ENCODE data around the gene SYCE1.
"Not testable (repeated sequence)": the region's sequence is repeated elsewhere in the genome, so short reads cannot be mapped to it uniquely, and the experiment has no call there.

Gene SYCE1, protein sequence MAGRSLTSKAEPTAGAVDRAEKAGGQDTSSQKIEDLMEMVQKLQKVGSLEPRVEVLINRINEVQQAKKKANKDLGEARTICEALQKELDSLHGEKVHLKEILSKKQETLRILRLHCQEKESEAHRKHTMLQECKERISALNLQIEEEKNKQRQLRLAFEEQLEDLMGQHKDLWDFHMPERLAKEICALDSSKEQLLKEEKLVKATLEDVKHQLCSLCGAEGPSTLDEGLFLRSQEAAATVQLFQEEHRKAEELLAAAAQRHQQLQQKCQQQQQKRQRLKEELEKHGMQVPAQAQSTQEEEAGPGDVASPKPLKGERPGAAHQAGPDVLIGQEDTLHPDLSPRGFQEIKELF

DNA sequence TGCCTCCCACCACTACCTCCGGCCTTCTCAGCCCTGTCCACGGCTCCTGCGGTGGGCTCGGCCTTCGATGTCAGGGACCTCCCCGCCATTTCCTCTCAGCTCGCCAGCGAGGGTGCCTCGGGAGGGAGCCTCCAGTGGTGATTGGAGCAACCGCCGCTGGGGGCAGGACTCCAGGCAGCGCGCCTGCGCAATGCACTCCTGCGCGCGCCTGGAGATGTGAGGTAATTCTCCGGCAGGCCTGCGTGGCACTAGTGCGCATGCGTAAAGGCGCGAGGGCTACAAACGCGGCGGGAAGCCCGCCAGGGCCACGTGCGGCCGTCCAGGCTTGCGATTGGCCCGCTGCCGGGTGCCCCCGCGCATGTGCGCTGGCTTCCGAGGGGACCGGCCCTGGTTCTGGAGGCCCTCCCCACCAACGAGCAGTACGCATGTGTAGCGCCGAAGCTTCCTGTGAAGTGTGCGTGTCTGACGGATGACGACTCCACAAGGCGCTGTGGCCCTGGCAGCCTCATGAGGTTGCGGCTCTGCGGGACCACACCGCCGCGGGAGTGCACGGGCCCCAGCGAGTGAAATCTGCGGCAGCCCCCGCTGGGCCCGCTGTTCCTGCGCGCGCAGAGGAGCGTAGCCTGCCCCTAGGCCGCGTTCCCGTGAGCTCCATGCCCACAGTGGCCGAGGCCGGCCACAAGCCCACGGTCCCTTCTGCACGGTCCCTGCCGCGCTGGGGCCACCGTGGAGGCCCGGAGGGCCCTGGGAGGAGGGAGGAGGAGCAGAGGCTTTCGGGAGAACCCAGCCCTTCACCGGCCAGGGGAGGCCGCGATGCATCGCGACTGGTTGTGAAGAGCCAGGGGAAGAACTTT lies at the start of gene SYCE1:
Gene SYCE1, minus strand, starts transcription at position 143 of the 854 bp plus-strand sequence. Its CDS starts 54 bp downstream, at position 89.
- peak; percentile 43 for DNase-seq

DNA sequence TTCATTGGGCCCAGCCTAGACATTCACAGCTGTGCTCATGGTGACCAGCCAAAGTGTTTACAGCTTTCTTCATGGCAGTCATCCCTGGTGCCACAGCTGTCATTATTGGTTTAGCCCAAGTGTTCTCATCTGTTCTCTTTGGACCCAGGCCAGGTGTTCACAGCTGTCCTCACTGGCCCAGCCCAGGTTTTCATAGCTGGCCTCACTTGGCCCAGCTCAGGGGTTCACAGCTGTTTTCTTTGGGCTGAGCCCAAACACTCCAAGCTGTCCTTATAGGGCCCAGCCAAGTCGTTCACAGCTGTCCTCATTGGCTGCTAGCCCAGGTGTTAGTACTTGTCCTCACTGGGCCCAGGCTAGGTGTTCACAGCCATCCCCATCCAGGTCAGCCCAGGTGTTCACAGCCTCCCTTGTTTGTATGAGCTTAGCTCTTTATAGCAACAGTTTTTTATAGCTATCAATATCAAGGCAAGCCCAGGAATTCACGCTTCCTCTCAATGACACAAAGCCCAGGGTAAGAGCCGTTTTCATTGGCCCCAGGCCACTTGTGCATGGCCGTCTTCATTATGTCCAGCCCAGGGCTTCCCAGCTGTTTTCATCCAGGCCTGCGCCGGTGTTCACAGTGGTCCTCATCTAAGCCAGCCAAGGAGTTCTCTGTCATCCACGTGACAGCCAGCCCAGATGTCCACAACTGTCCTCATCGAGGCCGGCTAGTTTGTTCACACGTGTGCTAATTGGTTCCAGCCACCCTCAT lies 49.6 kb upstream of the SYCE1 start:
- no peak for DNase-seq

DNA sequence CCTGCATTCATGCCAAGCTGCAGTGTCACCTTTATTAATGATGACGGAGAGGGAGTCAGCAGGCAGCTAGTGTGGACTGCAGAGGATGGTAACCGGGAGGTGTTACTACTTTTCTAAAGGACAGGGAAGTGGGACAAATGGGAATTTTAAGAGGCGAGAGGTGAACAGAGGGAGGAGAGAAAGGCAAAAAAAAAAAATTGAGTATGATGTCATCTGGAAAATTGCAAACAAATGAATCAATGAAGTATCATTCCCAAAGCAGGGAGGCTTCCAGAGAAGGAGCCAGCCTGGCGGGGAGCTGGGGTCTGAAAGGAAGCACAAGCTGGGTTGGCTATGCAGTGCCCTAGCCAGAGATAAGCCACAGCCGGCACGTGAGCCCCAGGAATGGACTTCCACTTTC lies 48.3 kb upstream of the SYCE1 start:
- no peak for DNase-seq

DNA sequence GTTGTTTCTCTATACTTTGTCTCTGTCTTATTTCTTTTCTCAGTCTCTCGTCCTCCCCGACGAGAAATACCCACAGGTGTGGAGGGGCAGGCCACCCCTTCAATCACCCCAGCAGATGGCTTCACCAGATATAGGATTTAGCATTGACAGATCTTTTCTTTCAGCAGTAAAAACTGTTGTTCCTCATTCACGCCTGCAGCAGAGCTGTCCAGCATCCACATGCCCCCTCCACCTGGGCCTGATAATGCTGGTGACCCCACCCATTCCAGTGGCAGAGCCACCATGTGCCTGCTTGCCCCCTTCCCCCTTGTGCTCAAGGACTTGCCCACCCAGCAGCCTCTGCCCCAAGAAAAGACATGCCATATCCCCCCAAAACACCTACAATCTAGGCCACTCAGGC lies 45.7 kb upstream of the SYCE1 start:
- no peak for DNase-seq

DNA sequence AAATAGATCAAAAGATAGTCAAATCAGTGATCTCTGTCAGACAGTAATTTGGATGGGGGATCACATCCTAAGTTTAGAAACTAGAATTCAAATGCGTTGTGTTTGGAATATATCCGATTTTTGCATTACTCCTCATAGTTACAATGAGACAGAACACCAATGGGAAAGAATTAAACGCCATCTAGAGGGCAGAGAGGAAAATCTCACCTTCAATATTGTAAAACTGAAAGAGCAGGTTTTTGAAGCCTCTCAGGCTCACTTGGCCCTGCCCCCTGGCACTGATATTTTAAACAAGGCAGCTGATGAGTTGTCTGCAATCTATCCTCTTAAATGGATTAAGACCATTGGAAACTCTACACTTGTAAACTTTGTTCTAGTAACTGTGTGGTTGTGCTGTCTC lies 43.5 kb upstream of the SYCE1 start:
- no peak for DNase-seq

DNA sequence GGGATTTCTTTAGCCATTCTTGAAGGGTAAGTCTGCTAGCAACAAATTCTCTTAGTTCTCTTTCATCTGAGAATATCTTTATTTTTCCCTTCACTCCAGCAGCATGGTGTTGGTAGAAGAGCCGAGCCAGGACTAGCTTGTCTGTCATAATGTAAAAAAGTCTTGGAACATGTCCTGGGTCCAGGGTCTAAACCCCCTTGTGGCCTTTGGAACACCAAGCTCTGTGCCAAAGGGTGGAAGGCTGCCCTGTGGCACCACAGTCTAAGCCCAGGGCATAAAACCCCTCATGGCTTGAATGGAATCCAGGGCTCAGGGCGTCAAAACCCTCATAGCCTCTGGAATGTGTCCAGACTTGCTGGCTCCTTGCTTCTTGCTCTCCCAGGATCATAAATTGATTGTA lies 38.1 kb upstream of the SYCE1 start:
- not testable (repeated sequence) for DNase-seq

DNA sequence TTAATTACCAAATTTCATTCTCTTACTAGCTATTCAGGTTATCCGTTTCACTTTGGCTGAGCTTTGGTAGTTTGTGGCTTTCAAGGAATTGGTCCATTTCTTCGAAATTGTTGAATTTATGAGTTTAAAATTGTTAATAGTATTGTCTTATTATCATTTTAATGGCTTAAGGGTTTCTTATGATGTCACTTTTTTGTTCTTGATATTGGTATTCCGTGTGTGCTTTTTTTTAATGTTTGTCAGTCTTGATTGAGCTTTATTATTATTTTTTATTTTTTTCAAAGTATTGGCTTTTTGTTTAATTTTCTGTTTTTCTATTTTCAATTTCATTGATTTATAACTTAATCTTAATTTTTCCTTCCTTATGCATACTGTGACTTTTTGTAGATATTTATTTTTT lies 35.3 kb upstream of the SYCE1 start:
- DNase-seq = no peak

DNA sequence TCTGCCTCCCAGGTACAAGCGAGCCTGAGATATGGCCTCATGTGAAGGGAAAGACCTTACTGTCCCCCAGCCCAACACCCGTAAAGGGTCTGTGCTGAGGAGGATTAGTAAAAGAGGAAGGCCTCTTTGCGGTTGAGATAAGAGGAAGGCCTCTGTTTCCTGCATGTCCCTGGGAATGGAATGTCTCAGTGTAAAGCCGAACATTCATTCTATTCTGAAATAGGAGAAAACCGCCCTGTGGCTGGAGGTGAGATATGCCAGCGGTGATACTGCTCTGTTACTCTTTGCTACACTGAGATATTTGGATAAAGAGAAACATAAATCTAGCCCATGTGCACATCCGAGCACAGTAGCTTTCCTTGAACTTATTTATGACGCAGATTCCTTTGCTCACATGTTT lies 34.5 kb upstream of the SYCE1 start:
- DNase-seq = not testable (repeated sequence)

DNA sequence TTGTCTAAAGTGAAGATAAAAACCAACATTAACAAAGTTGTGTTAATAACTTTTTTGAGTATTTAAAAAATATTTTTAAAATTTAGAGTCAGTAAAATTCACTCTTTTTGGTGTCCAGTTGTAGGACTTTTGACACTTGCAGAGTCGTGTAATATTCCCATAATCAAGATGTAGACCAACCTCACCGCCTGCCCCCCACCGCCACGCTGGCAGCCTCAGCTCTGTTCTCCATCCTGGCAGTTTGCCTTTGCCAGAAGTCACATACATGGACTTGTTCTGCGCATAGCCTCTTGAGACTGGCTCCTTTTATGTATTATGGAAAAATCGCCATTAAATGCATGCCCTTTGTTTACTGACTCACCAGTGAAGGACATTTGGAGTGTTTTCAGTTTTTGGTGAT lies 27.3 kb upstream of the SYCE1 start:
- no peak for DNase-seq

DNA sequence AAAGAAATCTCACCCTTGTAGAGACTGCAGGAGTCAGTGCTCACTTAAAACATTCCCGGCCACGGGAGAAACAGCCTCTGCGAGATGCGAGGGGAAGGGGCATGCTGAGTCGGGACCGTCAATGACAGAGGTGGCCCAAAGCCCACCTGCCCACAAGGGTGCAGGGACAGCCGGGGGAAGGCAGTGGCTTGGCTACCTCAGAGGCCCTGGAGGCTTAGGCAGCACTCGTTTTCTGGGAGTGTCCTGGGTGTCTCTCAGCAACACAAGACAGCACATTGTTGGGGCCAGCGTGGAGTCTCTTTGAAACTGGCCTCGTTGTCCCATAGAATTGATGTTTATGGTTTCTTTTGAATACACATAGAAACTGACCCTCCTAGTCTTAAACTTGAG lies 25.6 kb upstream of the SYCE1 start:
- DNase-seq = no peak

DNA sequence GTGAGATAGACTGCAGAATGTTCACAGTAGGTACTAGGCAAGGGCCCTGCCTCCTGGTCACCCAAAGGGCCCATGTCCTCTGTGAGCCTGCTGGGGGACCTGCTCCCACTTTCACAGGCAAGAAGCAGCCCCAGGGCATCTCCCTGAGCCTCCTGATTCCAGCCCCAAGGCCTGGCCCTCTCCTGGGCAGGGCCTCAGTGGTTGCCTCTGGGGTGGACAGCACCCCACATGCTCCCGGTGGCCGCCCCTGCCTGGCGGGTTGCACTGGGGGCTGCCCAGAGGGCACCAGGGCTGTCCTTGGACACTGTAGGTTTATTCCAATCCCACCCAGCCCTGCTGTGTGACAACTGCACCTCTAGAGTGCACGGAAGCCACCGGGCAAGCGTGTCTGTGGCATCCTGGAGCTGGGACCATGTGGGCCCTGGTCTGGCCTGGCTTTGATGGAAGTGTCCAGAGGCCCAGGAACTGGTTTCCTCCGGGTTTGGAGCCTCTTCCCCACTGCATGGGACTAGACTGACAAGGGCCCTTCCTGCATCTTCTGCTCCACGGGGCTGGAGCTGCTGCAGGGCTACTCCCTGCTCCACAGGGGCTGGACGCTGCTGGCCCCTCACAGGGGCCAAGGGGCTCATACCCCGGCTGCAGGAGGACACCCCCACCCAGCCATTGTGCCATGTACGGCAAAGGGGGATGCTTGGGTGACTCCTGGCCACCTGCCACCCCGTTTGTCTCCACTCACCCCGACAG lies 25.0 kb upstream of the SYCE1 start:
- no peak for DNase-seq

DNA sequence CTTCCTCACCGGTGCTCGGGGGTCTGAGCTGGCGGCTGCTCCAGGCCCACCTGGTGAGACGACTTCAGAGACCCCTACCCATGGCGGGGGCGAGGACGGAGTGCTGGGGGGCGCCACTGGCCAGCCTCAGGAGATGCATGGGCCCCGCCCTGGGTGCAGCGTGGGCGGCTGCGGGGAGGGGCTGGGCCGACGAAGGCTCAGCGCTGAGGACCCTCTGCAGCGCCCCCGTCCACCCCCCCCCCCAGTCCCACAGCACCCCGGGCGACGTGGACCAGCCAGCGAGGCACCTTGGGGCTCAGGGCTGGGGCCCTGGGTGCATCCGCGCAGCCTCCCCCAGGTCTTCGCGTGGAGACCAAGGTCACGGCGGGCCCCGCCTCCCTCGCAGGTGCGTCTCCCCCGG lies 11.7 kb upstream of the SYCE1 start:
- DNase-seq = not testable (repeated sequence)

DNA sequence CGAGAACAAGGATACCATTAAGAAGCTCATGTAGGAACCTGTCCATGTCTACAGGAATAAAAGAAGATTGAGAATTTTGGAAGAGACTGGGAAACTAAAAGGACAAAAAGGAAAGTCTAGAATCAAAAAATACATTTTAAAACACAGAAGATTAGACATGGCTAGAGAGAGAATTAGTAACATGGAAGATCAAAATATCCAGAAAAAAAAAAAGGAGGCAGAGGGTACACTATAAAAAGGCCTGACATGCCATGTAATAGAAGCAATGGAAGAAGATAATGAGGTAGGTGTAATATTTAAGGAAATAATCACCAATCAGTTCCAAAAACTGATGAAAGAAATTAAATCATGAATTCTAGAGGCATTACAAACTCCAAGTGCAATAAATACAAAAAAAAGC lies 8.1 kb upstream of the SYCE1 start:
- DNase-seq = not testable (repeated sequence)

DNA sequence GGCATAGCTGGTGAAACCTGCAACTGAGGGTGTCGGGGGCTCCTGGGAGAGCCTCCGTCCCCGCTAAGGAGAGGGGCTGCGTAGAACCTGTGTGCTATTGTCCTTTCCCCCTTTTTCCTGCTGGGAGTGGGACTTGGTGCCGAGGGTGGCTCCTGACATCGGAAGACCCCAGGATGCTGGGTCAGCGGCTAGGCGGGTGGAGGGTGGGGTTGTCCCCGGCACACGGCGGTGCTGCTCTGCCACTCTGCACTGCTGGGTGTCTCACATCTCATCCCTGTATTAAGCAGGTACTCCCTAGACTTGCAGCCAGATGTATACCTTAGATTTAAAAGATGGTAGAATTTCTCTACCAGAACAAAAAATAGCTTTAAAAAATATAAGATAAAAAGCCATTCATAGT lies 6.7 kb upstream of the SYCE1 start:
- not testable (repeated sequence) for DNase-seq

DNA sequence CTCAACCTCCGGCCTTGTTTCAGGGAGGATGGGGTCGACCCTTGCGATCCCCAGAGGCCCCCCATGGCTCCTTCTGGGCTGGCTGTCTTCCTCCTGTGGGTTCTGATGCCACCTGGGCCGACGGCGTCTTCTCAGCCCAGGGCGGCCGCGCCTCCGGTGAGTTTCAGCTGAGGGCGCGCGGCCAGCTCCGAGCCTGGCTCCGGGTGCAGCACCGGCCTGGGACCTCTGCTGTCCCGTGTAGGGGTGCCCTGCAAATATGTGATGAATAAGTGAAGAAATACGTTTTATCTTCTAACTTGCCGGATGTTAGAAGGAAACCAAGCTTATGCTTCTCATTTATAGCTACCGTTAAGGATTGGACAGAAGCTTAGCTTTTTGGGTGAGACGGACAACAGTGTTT lies 4.4 kb upstream of the SYCE1 start:
- not testable (repeated sequence) for DNase-seq

DNA sequence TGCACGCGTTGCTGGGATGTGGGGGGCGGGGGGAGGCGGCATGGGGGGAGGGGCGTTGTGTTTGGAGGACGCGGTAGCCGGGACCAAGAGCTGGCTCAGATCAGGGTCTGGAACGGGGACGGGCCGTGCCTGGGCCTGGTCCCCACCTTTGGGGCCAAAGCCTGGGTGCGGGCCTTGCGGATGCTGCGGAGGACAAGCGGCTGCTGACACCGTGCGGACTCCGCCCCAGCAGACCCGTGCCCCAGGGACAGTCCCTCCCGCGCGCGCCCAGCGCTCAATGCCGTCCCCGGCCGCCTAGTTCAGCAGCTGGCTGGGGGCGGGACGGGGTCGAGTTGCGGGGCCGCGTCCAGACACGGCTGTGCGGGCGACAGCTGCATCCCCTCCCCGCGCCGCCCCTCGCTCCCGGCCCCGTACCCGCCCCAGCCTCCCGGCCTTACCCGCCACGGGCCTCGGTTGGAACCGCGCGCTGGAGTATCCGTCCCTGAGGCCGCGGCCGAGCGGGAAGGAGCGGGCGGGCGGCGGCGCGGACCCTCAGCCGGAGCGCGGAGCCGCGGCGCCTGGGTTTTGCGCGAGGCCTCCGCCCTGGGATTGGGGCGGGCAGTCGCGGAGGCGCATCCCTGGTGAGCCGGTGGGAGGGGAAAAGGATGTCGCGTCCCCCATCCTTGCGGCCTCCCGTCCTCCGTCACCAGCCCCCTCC lies 3.6 kb upstream of the SYCE1 start:
- not testable (repeated sequence) for DNase-seq

DNA sequence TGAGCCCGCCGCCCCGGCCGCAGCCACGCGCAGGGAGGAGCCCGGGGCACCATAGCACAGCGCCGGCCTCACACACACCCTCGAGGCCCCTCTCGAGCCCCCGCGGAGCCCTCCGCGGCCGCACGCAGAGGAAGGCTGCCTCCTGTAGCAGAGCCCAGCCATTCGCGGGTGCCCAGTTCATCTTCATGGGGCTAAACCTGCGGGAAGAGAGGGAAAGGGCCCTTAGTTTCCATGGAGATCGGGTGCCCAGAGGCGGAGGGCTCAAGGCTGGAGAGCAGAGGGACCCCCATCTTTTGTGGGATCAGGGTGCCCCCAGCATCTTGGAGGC lies 2.9 kb upstream of the SYCE1 start:
- no peak for DNase-seq

DNA sequence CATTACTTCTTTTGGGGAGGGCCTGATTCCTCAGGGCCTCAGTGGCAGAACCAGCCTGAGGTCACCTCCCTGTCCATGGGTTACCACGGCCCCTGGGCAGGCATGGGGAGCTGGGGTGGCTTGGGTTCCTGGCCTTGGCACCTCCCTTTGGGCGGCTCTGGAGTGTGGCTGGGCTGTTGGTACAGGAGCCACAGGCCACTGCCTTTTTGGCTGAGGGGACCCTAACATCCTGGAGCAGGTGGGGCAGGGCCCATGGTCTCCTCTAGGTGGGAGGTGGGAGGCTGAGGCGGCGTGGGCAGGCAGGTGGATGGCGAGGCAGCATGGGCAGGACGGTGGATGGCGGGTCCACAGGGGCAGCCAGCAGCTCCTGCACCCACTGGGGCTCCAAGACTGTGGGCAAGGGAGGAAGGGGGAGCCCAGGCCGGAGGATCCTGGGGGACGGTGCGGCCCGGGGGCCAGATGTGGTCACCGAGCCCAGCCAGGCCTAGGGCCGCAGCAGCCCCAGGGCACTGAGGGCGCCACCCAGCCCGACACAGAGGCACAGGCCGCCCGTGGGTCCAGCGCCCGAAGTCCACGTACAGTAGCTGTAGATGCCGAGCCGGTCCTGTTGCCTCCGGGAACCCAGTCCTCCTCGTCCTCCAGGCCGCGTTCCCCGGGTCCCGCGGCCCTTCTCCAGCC lies 2.4 kb upstream of the SYCE1 start:
- no peak for DNase-seq

DNA sequence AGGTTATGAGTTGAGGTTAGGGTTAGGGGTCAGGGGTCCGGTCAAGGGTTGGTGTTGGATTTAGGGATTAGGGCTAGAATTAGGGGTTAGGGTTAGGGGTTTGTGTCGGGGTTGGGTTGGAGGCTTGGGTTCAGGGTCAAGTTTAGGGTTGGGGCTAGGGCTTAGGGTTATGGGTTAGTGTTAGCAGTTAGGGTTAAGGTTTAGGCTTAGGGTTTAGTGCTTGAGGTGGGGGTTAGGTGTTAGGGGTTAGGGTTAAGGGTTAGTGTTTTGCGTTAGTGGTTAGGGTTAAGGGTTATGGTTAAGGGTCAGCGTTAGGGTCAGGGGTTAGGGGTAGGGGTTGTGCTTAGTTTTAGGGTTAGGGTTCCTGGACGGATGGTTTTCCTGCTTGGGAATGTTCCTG lies 1.7 kb upstream of the SYCE1 start:
- no peak for DNase-seq

DNA sequence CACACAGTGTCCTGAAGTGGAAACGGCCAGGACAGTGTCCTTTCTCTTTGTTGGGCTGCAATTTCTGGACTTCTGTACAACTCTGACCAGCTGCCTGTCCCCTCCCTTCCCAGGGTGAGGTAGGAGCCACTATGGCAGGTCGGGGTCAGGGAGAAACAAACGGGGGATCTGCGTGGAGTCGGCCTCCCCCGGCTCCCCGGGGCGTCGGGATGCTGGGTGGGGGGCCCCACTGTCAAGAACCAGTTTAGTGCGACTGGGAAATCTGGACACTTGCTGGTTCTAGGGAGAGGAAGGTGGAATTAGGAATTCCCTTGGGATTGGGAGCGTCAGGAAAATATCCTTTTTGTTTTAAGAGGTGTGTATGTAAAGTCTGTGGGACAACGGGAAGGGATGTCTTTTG lies 567 bp downstream of the SYCE1 start:
- DNase-seq = no peak

DNA sequence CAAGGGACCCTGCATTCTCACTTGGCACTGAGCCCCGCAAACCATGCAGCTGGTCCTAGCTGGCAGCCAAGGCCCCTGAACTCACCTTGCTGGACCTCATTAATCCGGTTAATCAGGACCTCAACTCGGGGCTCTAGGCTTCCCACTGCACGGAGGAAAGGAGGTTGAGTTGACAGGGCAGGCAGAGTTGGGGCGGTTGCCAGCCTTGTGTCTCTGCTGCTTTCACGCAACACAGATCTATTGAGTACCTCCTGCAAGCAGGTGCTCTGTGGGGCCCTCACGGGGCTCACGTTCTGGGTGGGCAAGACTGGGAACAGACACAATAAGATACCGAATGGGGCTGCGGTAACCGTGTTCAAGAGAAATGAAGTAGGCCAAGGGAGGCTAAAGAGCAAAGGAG lies 6.2 kb downstream of the SYCE1 start:
- no peak for DNase-seq

DNA sequence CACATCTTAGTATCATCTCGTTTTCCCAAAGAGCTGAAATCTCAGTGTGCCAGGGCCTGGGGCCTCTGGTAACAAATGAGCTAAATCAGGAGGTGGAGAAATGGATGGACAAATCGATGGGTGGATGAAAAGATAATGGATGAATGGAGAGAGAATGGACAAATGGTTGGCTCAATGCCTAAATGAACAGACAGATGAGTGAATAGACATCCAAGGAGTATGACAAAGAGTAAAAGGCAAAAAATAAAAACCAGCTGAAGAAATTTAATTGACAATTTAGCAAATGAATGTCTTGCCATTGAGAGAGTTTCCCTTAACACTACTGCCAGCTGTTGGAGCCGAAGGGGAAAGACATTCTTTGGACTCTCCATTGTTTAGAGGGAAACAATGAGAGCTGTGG lies 8.0 kb downstream of the SYCE1 start:
- DNase-seq = no peak

Data from activated CD4-positive, CD25-positive, alpha-beta regulatory T cell treated with anti-CD3 and anti-CD28 coated beads, Interleukin-2, amount 50 U/mL, for 72 hours (primary cell).